RWPE2 (cell line): ENCODE results near the gene MRM2.

Experiments used
- ATAC-seq: fragments of 200-7000 bp; cut with Tn5 transposase; 3 replicates; pipeline ENCODE4 v1.9.1; 2021; ENCODE audit warnings: low read depth
- DNase-seq: peaks from one replicate; pipeline ENCODE4 v3.0.0-alpha.2; 2020; ENCODE audit warnings: low spot score
- H3K27ac ChIP-seq: fragments of 450-650 bp; 2 replicates; pipeline ENCODE4 v1.5.1; 2017; ENCODE audit warnings: mild to moderate bottlenecking; ENCODE audit not compliant: poor library complexity, severe bottlenecking
- H3K27me3 ChIP-seq: fragments of 250-450 bp; sonication (Bioruptor Pico); 2 replicates; pipeline ENCODE4 v1.5.1; 2021; ENCODE audit warnings: mild to moderate bottlenecking, moderate library complexity; ENCODE audit not compliant: insufficient read depth, poor library complexity, severe bottlenecking
- H3K36me3 ChIP-seq: fragments of 250-450 bp; sonication (Bioruptor Pico); 2 replicates; pipeline ENCODE4 v1.5.1; 2020; ENCODE audit warnings: low read depth, mild to moderate bottlenecking, moderate library complexity
- H3K4me1 ChIP-seq: fragments of 250-450 bp; sonication (Bioruptor Pico); 2 replicates; pipeline ENCODE4 v1.5.1; 2021; ENCODE audit warnings: mild to moderate bottlenecking, moderate library complexity; ENCODE audit not compliant: insufficient read depth, poor library complexity, severe bottlenecking
- H3K4me3 ChIP-seq: fragments of 250-450 bp; sonication (Bioruptor Pico); 2 replicates; pipeline ENCODE4 v1.5.1; 2021; ENCODE audit warnings: mild to moderate bottlenecking, moderate library complexity; ENCODE audit not compliant: severe bottlenecking
- H3K9me3 ChIP-seq: fragments of 250-450 bp; sonication (Bioruptor Pico); 2 replicates; pipeline ENCODE4 v1.5.1; 2021; ENCODE audit warnings: mild to moderate bottlenecking, moderate library complexity; ENCODE audit not compliant: severe bottlenecking
- CTCF ChIP-seq: fragments of 450-650 bp; IDR thresholded peaks from one replicate; pipeline ENCODE4 v1.5.1; 2017; ENCODE audit warnings: mild to moderate bottlenecking, moderate library complexity; ENCODE audit not compliant: poor library complexity, severe bottlenecking

Gene MRM2

DNA sequence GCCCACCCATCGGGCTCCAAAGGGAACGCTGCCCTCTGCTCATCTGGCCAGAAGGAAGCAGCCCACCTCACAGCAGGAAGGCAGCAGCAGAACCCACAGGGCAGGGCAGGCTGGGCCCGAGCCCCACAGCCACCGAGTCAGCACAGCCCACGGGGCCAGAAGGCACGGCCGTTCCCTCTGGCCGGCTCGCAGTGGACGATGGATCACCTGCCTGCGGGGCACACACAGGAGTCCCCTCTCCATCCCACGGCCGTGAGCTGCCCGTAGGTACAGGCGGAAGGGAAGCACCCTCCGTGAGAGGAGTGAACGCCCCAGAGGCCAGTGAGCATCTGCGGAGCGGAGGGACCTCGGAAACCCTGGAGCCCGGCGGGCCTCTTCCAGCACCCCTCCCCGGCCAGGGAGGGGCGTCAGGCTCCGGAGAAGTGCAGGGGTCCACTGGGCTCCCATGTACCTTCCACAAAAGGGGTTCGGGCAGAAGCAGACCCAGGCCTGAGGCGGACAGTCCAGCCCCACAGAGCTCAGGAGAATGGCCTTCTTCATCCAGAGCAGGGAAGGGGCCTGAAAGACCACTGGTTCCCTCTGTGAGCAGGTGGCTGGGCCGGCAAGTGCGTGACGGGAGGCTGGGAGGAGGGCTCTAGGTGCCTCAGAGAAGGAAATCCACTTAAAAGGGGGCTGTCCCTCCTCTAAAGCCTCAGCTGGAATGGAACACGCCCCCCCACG is 11.7 kb upstream of the MRM2 start:
- Histone ChIP-seq H3K36me3 (no peaks in the 10 kb centered on the region), H3K27ac (no peak overlapping the region), H3K4me1 (peaks cover 7% of the 10 kb centered on the region), H3K4me3 (no peak overlapping the region), H3K27me3 (no peaks in the 10 kb centered on the region), H3K9me3 (no peaks in the 10 kb centered on the region)
- DNase-seq = no peak
- no peak for ATAC-seq
- TF ChIP-seq CTCF = no peak

DNA sequence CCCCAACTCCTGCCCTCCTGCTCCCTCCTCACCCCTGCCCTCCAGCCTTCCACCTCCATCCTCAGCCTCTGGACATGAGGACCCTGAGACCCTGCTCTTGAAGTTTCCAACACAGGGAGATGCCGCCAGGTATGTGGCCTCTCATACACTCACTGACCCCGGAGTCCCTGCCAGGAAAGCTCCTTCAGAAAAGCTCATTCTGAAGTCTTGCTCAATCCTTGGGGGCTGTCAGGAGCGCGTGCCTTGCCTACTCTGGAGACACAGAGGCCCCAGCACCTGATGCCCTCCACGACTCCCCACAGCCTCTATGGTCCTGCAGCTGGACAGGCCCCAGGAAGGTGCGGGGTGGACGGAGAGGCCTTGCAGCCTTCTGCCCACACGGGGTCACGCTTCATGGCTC is 11.0 kb upstream of the MRM2 start:
- Histone ChIP-seq H3K9me3 (no peaks in the 10 kb centered on the region), H3K27ac (no peak overlapping the region), H3K27me3 (no peaks in the 10 kb centered on the region), H3K4me1 (peaks cover 9% of the 10 kb centered on the region), H3K36me3 (no peaks in the 10 kb centered on the region), H3K4me3 (no peak overlapping the region)
- TF ChIP-seq CTCF = no peak
- no peak for DNase-seq
- no peak for ATAC-seq

DNA sequence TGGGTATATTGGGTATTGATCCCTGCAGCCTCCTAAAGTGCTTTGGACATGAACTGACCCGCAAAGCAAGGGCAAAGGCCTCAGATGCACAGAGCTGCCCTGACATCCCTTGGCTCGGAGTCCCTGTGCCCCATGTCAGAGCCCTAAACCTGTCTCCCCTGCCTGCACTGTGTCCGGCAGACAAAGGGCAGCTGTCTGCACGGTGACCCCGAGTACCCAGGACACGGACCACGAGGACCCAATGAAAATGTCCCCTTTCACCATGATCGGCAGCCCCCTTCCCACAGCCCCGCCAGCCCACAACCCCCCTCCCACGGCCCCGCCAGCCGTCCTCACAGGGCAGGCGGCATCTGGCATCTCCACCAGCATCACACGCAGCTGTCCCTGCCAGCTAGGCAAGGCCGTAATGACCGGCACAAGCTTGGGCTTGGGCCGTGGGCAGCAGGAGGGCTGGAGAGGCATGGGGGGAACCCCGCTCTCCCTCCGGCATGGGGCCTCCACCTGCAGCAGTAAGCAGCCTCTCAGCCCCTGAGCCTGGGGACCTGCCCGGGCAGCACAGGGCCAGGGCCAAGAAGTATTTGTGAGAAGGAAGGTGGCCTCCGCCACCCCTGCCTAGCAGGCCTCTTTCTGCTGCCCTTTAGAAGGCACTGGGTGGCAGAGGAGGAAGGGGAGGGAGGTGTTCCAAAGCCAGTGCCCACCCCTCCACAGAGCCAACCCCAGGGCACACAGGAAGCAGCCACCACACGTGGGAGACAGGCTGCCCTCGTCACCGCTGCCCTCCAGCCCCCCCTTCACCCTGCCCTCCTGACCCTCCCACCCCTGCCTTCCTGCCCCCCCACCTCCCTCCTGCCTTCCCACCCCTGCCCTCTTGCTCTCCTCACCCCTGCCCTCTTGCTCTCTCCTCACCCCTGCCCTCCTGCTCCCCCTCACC is 10.1 kb upstream of the MRM2 start:
- H3K27ac ChIP-seq = no peak overlapping the region
- DNase-seq (no peak), ATAC-seq (no peak)
- H3K9me3 ChIP-seq = no peaks in the 10 kb centered on the region
- H3K27me3 ChIP-seq = no peaks in the 10 kb centered on the region
- TF ChIP-seq CTCF = no peak
- no peaks in the 10 kb centered on the region for H3K36me3 ChIP-seq
- H3K4me1 ChIP-seq = peaks cover 9% of the 10 kb centered on the region
- no peak overlapping the region for H3K4me3 ChIP-seq

GRCh38 chr7:2251381-2251780 is 9.4 kb upstream of the MRM2 start:
- Histone ChIP-seq H3K27ac (no peak overlapping the region), H3K9me3 (no peaks in the 10 kb centered on the region), H3K4me1 (peaks cover 9% of the 10 kb centered on the region), H3K36me3 (no peaks in the 10 kb centered on the region), H3K27me3 (no peaks in the 10 kb centered on the region), H3K4me3 (no peak overlapping the region)
- DNase-seq (no peak), ATAC-seq (no peak)
- no peak for TF ChIP-seq CTCF
